Measurements from ENCODE around the gene AVP. TPM values are rescaled to one million over a fixed set of nuclear protein-coding genes. Genes with fewer than 3 reads are reported as not detected.

AVP gene
- total RNA-seq, 1 experiment from 2014 or later: not detected

- H2BK20ac ChIP-seq (ENCODE audit: low read depth, low read length, poor library complexity, severe bottlenecking): no peak overlapping the region
- H3K56ac ChIP-seq (ENCODE audit: insufficient read length, low read depth, low read length): no peak overlapping the region
- Mint-ChIP-seq H3K36me3 (ENCODE audit: insufficient read depth in 1 of 3, low read depth in 3 of 3) (no peaks in the 10 kb centered on the region), H3K4me1 (peaks cover 0 to 9% of the 10 kb centered on the region in 2 experiments; a peak in 2 of 4 replicates), H3K9me3 (no peaks in the 10 kb centered on the region), H3K27ac (peak overlapping the region in 1 of 3 experiments; percentile 90; a peak in 1 of 7 replicates), H3K27me3 (ENCODE audit: low read depth) (peaks cover 23% of the 10 kb centered on the region), H3K4me3 (peak overlapping the region; percentile 61 to 69; a peak in 3 of 5 replicates)
- no peaks in the 10 kb centered on the region for H4K20me1 ChIP-seq (ENCODE audit: control insufficient read depth, insufficient read depth, insufficient read length)
- H3K79me1 ChIP-seq (ENCODE audit: insufficient read depth, low read depth, low read length, poor library complexity, severe bottlenecking): no peaks in the 10 kb centered on the region
- no peak overlapping the region for H2AK5ac ChIP-seq (ENCODE audit: insufficient read length, low read length)
- WGBS (ENCODE audit: extremely low coverage, insufficient read length, low lambda C conversion rate): no CpG with 5 or more reads among the region's 81 CpGs
- no peak overlapping the region for H4K5ac ChIP-seq (ENCODE audit: insufficient read length, low read depth, low read length)
- H2BK5ac ChIP-seq (ENCODE audit: insufficient read length, low read length): no peak overlapping the region
- no peaks in the 10 kb centered on the region for H3K27me3 ChIP-seq (ENCODE audit: insufficient read depth, low read length)
- H3K18ac ChIP-seq (ENCODE audit: insufficient read length, low read depth, low read length): peak overlapping the region; percentile 57
- no peak overlapping the region for H3K27ac ChIP-seq (ENCODE audit: insufficient read length, low read depth, low read length)
- no peak overlapping the region for H2BK12ac ChIP-seq (ENCODE audit: insufficient read length, low read depth, low read length)
- H3K23ac ChIP-seq (ENCODE audit: insufficient read length, low read depth, low read length): no peak overlapping the region
- H3K79me2 ChIP-seq (ENCODE audit: insufficient read depth, low read length): no peaks in the 10 kb centered on the region
- no peak overlapping the region for H4K8ac ChIP-seq (replicated peaks; ENCODE audit: insufficient read length, low read depth, low read length)
- no peak overlapping the region for H3T11ph ChIP-seq (ENCODE audit: low read length)
- peak; percentile 52 for DNase-seq
- H3K4me2 ChIP-seq (ENCODE audit: insufficient read depth, insufficient read length, low read length): peak overlapping the region; percentile 44
- H3K14ac ChIP-seq (ENCODE audit: insufficient read depth, low read length): peak overlapping the region; percentile 83; the same call in 1 of the 2 replicates
- no peaks in the 10 kb centered on the region for H3K4me1 ChIP-seq (ENCODE audit: insufficient read depth, low read length)
- no peak overlapping the region for H2AFZ ChIP-seq (ENCODE audit: low read length)
- no peak overlapping the region; the same call in 1 of the 2 replicates for H2BK15ac ChIP-seq (ENCODE audit: low read depth, low read length)
- no peaks in the 10 kb centered on the region for H3K9me3 ChIP-seq (ENCODE audit: control insufficient read depth, low read depth, low read length)
- TF ChIP-seq, protein P1, sequence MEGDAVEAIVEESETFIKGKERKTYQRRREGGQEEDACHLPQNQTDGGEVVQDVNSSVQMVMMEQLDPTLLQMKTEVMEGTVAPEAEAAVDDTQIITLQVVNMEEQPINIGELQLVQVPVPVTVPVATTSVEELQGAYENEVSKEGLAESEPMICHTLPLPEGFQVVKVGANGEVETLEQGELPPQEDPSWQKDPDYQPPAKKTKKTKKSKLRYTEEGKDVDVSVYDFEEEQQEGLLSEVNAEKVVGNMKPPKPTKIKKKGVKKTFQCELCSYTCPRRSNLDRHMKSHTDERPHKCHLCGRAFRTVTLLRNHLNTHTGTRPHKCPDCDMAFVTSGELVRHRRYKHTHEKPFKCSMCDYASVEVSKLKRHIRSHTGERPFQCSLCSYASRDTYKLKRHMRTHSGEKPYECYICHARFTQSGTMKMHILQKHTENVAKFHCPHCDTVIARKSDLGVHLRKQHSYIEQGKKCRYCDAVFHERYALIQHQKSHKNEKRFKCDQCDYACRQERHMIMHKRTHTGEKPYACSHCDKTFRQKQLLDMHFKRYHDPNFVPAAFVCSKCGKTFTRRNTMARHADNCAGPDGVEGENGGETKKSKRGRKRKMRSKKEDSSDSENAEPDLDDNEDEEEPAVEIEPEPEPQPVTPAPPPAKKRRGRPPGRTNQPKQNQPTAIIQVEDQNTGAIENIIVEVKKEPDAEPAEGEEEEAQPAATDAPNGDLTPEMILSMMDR (conservative IDR thresholded peaks at IDR 0.05): no peak
- H2BK120ac ChIP-seq (ENCODE audit: low read depth, low read length, poor library complexity, severe bottlenecking): no peak overlapping the region
- H3K9ac ChIP-seq (ENCODE audit: extremely low read depth, insufficient read length, low read length): no peak overlapping the region
- H4K91ac ChIP-seq (ENCODE audit: insufficient read length, low read depth, low read length): no peak overlapping the region
- no peak overlapping the region for H3K4ac ChIP-seq (ENCODE audit: low read depth, low read length)
- H3K23me2 ChIP-seq (ENCODE audit: insufficient read length, low read depth, low read length, poor library complexity, severe bottlenecking): peaks cover 11% of the 10 kb centered on the region
Observed at GRCh38 chr20:3092611-3093379, 8.3 kb upstream of the AVP start.

All from H9 (cell line).